BLaER1 (cell line): ENCODE measurements around the gene PITPNB.

ENCODE experiments used
- H3K27ac ChIP-seq: shearing (Covaris generic); formaldehyde crosslinking; 2 replicates; pipeline ENCODE4 v1.8.1; 2022
- H3K27me3 ChIP-seq: shearing (Covaris generic); formaldehyde crosslinking; 2 replicates; pipeline ENCODE4 v1.8.1; 2022
- H3K36me3 ChIP-seq: shearing (Covaris generic); formaldehyde crosslinking; 2 replicates; pipeline ENCODE4 v1.8.1; 2022
- H3K4me1 ChIP-seq: shearing (Covaris generic); formaldehyde crosslinking; 2 replicates; pipeline ENCODE4 v1.8.1; 2022
- H3K4me2 ChIP-seq: shearing (Covaris generic); formaldehyde crosslinking; 2 replicates; pipeline ENCODE4 v1.8.1; 2022
- H3K4me3 ChIP-seq: shearing (Covaris generic); formaldehyde crosslinking; 2 replicates; pipeline ENCODE4 v1.8.1; 2022
- H3K9ac ChIP-seq: shearing (Covaris generic); formaldehyde crosslinking; 2 replicates; pipeline ENCODE4 v1.8.1; 2022
- H3K9me3 ChIP-seq: shearing (Covaris generic); formaldehyde crosslinking; 2 replicates; pipeline ENCODE4 v1.8.1; 2022
- H4K20me1 ChIP-seq: shearing (Covaris generic); formaldehyde crosslinking; 2 replicates; pipeline ENCODE4 v1.8.1; 2022
- Cebpa-rat ChIP-seq: shearing (Covaris generic); IDR thresholded peaks from 2 replicates; pipeline ENCODE4 v1.8.1; 2022

The PITPNB gene

GRCh38 chr22:27846910-27847309 is 72.1 kb downstream of the PITPNB start:
- Histone ChIP-seq H3K4me1 (peaks cover 12% of the 10 kb centered on the region), H3K4me2 (no peak overlapping the region), H3K9ac (no peak overlapping the region), H3K36me3 (peaks cover 72% of the 10 kb centered on the region), H3K27ac (no peak overlapping the region), H3K9me3 (no peaks in the 10 kb centered on the region), H3K4me3 (no peak overlapping the region), H4K20me1 (0 out of 2 replicates have a peak, but pooled peaks cover 12% of the 10 kb centered on the region), H3K27me3 (no peaks in the 10 kb centered on the region)
- TF ChIP-seq Cebpa-rat, result no peak

GRCh38 chr22:27846248-27846757 is 72.8 kb downstream of the PITPNB start:
- Histone ChIP-seq H3K27ac (no peak overlapping the region), H3K27me3 (no peaks in the 10 kb centered on the region), H3K9me3 (no peaks in the 10 kb centered on the region), H3K9ac (no peak overlapping the region), H3K4me2 (no peak overlapping the region), H3K36me3 (peaks cover 66% of the 10 kb centered on the region), H3K4me1 (peaks cover 12% of the 10 kb centered on the region), H3K4me3 (no peak overlapping the region), H4K20me1 (0 out of 2 replicates have a peak, but pooled peaks cover 12% of the 10 kb centered on the region)
- TF ChIP-seq Cebpa-rat, result no peak

- Histone ChIP-seq H3K9ac (no peak overlapping the region), H3K27me3 (no peaks in the 10 kb centered on the region), H4K20me1 (0 out of 2 replicates have a peak, but pooled peaks cover 10% of the 10 kb centered on the region), H3K27ac (no peak overlapping the region), H3K4me3 (no peak overlapping the region), H3K9me3 (no peaks in the 10 kb centered on the region), H3K36me3 (peaks cover 66% of the 10 kb centered on the region), H3K4me2 (no peak overlapping the region), H3K4me1 (peaks cover 10% of the 10 kb centered on the region)
- no peak for TF ChIP-seq Cebpa-rat
These were observed 73.4 kb downstream of the PITPNB start for GRCh38 chr22:27845644-27846043.

DNA sequence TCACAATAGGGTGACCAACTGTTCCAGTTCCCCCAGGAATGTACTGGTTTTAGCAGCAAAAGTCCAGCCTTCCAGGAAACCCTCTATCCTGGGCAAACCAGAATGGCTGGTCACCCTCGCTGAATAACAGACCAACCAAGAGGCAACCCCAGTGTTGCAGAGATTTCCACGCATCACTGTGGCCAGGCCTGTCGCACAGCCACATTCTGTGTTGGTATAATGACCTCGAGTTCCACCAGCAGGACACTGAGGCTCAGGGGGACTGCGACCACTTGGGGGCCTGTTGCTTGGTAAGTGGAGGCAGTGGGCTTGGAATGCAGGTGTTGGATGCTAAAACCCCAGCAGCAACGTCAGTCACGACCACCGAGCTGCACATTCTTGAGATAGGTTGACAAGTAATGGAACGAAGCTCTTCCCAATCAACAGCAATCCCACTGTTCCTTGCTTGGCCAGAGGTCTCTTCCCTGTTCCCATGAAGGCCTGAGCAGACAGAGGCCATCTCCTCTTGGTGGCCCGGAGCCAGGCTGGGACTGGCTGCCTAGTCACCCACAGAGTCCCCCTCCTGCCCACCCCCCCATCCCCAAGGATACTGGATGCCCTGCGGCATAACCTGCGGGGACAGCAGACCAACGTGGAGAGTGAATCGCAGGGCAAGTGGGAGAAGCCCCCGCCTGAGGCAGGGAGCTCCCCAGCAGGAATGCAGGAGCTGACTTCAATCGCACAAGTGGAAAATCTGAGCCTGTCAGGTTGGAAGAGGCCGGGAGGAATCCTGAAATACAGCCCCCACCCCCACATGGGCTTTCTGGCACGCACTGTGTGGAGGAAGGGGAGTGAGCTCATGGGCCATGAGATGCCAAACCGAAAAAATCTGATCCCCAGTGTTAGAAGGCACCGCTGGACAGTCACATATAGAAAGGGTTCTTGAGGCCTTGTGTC is 74.1 kb downstream of the PITPNB start:
- peaks cover 3% of the 10 kb centered on the region for H3K4me1 ChIP-seq
- H4K20me1 ChIP-seq, result 0 out of 2 replicates have a peak, but pooled peaks cover 3% of the 10 kb centered on the region
- H3K9me3 ChIP-seq, result no peaks in the 10 kb centered on the region
- H3K27me3 ChIP-seq, result no peaks in the 10 kb centered on the region
- no peak overlapping the region for H3K4me2 ChIP-seq
- H3K27ac ChIP-seq, result no peak overlapping the region
- H3K36me3 ChIP-seq, result peaks cover 63% of the 10 kb centered on the region
- no peak overlapping the region for H3K9ac ChIP-seq
- TF ChIP-seq Cebpa-rat, result no peak
- H3K4me3 ChIP-seq, result no peak overlapping the region

DNA sequence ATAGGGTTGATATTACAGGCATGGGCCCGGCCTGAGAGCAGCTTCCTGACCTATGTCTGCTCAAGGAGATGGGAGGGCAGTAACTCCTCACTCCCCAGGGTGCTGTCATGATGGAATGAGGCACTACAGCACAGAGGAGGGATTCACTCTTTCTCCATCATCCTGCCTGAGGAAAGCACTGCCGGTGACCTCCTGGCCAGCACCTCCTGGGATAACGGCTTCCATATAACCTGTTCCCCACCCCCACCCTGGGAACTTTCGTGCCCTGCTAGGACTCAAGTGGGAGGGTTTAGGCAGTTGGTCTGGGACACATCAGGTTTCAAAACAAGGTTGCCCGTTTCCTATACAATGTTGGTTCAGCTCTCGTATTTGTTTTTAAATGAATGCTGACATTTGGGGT is 74.8 kb downstream of the PITPNB start:
- Histone ChIP-seq H3K9ac (no peak overlapping the region), H3K27me3 (no peaks in the 10 kb centered on the region), H3K9me3 (no peaks in the 10 kb centered on the region), H3K4me3 (no peak overlapping the region), H3K27ac (no peak overlapping the region), H3K4me1 (no peaks in the 10 kb centered on the region), H3K4me2 (no peak overlapping the region), H3K36me3 (peaks cover 56% of the 10 kb centered on the region), H4K20me1 (no peaks in the 10 kb centered on the region)
- no peak for TF ChIP-seq Cebpa-rat

DNA sequence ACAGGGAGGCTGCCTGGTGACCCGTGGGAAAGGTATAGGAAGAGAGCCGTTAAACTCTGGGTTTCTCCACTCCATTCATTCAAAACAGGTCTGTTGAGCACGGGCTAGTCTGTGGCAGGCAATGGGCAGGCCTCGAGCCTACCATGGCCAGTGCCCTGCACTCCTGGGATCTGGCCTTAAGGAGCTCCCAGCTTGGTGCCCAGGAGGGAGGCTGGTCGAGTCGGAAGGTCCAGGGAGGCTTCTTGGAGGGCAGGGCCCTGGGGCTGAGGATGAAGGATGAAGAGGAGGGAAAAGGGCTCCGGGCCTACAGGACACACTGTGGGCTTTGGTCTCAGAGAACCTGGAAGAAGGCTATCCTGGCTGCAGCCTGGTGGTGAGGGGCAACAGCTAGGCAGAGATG is 75.6 kb downstream of the PITPNB start:
- Histone ChIP-seq H3K27me3 (no peaks in the 10 kb centered on the region), H3K9ac (no peak overlapping the region), H3K36me3 (peaks cover 51% of the 10 kb centered on the region), H3K4me2 (no peak overlapping the region), H3K9me3 (no peaks in the 10 kb centered on the region), H3K4me1 (no peaks in the 10 kb centered on the region), H4K20me1 (no peaks in the 10 kb centered on the region), H3K4me3 (no peak overlapping the region), H3K27ac (no peak overlapping the region; the same call in 1 of the 2 replicates)
- no peak for TF ChIP-seq Cebpa-rat

GRCh38 chr22:27842669-27843431 is 76.2 kb downstream of the PITPNB start:
- H4K20me1 ChIP-seq, result no peaks in the 10 kb centered on the region
- no peaks in the 10 kb centered on the region for H3K27me3 ChIP-seq
- H3K9ac ChIP-seq, result no peak overlapping the region
- H3K4me3 ChIP-seq, result no peak overlapping the region
- no peak overlapping the region for H3K27ac ChIP-seq
- no peaks in the 10 kb centered on the region for H3K4me1 ChIP-seq
- TF ChIP-seq Cebpa-rat, result no peak
- no peak overlapping the region for H3K4me2 ChIP-seq
- H3K36me3 ChIP-seq, result peaks cover 51% of the 10 kb centered on the region
- H3K9me3 ChIP-seq, result peaks cover 4% of the 10 kb centered on the region

DNA sequence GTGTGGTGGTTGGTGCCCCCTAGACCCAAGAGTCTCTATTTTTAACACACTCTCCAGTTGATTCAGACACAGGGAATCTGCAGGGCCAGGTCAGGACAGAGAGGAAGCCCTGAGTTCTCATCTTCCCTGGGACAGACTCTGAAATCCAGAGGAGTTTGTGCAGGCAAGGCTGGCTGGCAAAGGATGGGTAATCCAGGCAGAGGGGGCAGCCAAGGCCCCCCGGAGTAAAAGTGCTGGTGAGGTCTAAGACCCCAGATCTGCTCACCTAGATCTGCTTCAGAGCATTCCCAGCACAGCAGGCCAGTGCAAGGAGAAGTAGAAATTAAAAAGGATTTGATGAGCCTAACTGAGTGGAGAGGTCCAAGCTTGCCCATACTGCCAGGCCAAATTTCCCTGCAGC is 76.9 kb downstream of the PITPNB start:
- Histone ChIP-seq H3K36me3 (peaks cover 46% of the 10 kb centered on the region), H3K27me3 (no peaks in the 10 kb centered on the region), H3K9ac (no peak overlapping the region), H3K27ac (no peak overlapping the region), H3K4me3 (no peak overlapping the region), H3K4me2 (no peak overlapping the region), H3K4me1 (0 out of 2 replicates have a peak, but pooled peaks cover 3% of the 10 kb centered on the region), H4K20me1 (no peaks in the 10 kb centered on the region), H3K9me3 (peaks cover 10% of the 10 kb centered on the region)
- no peak for TF ChIP-seq Cebpa-rat

DNA sequence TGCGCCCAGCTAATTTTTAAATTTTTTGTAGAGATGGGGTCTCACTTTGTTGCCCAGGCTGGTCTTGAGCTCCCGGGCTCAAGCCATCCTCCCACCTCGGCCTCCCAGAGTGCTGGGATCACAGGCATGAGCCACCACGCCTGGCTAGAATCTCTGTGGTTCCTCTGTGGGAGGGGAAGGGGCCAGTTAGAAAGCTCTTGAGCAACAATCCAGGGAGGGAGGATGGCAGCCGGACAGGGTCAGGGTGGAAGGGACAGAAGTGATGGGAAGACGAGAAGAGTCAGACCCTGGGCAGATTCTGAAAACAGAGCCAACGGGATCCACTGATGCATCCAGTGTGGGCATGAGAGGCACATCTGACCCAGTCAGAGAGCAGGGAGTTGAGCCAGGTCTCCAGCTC is 78.6 kb downstream of the PITPNB start:
- Histone ChIP-seq H4K20me1 (no peaks in the 10 kb centered on the region), H3K27ac (no peak overlapping the region), H3K4me2 (no peak overlapping the region)

More for the DNA sequence above, 78.6 kb downstream of the PITPNB start:
- no peaks in the 10 kb centered on the region for H3K27me3 ChIP-seq
- peaks cover 10% of the 10 kb centered on the region for H3K9me3 ChIP-seq
- 0 out of 2 replicates have a peak, but pooled peaks cover 3% of the 10 kb centered on the region for H3K4me1 ChIP-seq
- no peak for TF ChIP-seq Cebpa-rat
- H3K9ac ChIP-seq, result no peak overlapping the region
- peaks cover 29% of the 10 kb centered on the region; the same call in 1 of the 2 replicates for H3K36me3 ChIP-seq
- no peak overlapping the region for H3K4me3 ChIP-seq
